Endothelial cell of umbilical vein (primary cell): ENCODE results near the gene P4HA3. TPM values are rescaled to one million over a fixed set of nuclear protein-coding genes. Genes with fewer than 3 reads are reported as not detected.

Experiments
- BruUV-seq: library from RNA; stranded (reverse); fragments of 400-500 nt; replicated peaks from 2 replicates; lab custom pipeline; 2021; lab: Mats Ljungman, UMichigan
- CTCF ChIA-PET: fragments of 300-600, 350-600 bp; sonication (Branson Sonifier 250); formaldehyde crosslinking; loops from one replicate; lab custom pipeline; 2021; ENCODE audit warnings: antibody characterized with exemption, inconsistent platforms; lab: Charles Lee
- POLR2A ChIA-PET: fragments of 300-600, 350-600 bp; sonication (Branson Sonifier 250); formaldehyde crosslinking; loops from one replicate; lab custom pipeline; 2021; ENCODE audit warnings: antibody characterized with exemption, inconsistent platforms; lab: Charles Lee
- DNase-seq: peaks from one replicate; pipeline ENCODE4 v3.0.0-alpha.2; 2011; ENCODE audit warnings: low read depth, low spot score
- FAIRE-seq: peaks from 2 replicates; lab custom pipeline; 2011; peaks lifted over from hg19 to GRCh38; lab: Jason Lieb, UNC
- H2AFZ ChIP-seq: 2 replicates; pipeline ENCODE4 v1.6.0; 2012; ENCODE audit warnings: low read depth, low read length, control low read depth, inconsistent platforms
- H3K27ac ChIP-seq: 2 replicates; pipeline ENCODE4 v1.5.1; 2011; ENCODE audit warnings: low read depth, mild to moderate bottlenecking, control low read depth, low read length, moderate library complexity; ENCODE audit not compliant: insufficient read depth
- H3K27me3 ChIP-seq, 2 experiments: 2 replicates each; pipeline versions ENCODE4 v1.6.0 to v1.6.1; 2011; ENCODE audit warnings: low read length in 2 of 2, mixed read lengths in 1 of 2; ENCODE audit not compliant: control insufficient read depth in 2 of 2, insufficient read depth in 2 of 2
- H3K36me3 ChIP-seq, 2 experiments: 2 replicates in 1 of 2; 3 replicates in 1 of 2; pipeline ENCODE4 v1.5.1; 2011; ENCODE audit warnings: low read length in 2 of 2, mild to moderate bottlenecking in 1 of 2, moderate library complexity in 1 of 2; ENCODE audit not compliant: control insufficient read depth in 2 of 2, insufficient read depth in 2 of 2; ENCODE audit errors: extremely low read depth in 1 of 2
- H3K4me1 ChIP-seq: 3 replicates; pipeline ENCODE4 v1.5.1; 2011; ENCODE audit warnings: mild to moderate bottlenecking, low read length; ENCODE audit not compliant: control insufficient read depth, insufficient read depth; ENCODE audit errors: extremely low read depth
- H3K4me2 ChIP-seq: 2 replicates; pipeline ENCODE4 v1.6.1; 2011; ENCODE audit warnings: low read length, control low read depth, mixed read lengths; ENCODE audit not compliant: insufficient read depth
- H3K4me3 ChIP-seq, 3 experiments: fragments of 200-600 bp in 1 of 3; sonication (generic), shearing (Covaris generic) in 1 of 3; replicated peaks in 1 of 3; 2 replicates each; pipeline ENCODE4 v1.5.1; 2011 to 2016; ENCODE audit warnings: control low read depth in 3 of 3, low read length in 3 of 3, mild to moderate bottlenecking in 2 of 3, inconsistent platforms in 1 of 3, low read depth in 1 of 3, moderate library complexity in 1 of 3; ENCODE audit not compliant: insufficient read depth in 1 of 3
- H3K79me2 ChIP-seq: 2 replicates; pipeline ENCODE4 v1.6.0; 2012; ENCODE audit warnings: low read length, inconsistent platforms; ENCODE audit not compliant: control insufficient read depth, insufficient read depth
- H3K9ac ChIP-seq: replicated peaks from 2 replicates; pipeline ENCODE3; 2011; ENCODE audit warnings: low read length, control low read depth; ENCODE audit not compliant: insufficient read depth; ENCODE audit errors: extremely low read depth
- H3K9me1 ChIP-seq: replicated peaks from 3 replicates; pipeline ENCODE4 v1.6.0; 2011; ENCODE audit warnings: mild to moderate bottlenecking, low read length; ENCODE audit not compliant: control insufficient read depth, insufficient read depth; ENCODE audit errors: extremely low read depth
- H3K9me3 ChIP-seq: replicated peaks from 2 replicates; pipeline ENCODE4 v1.5.1; 2012; ENCODE audit warnings: low read length, inconsistent platforms; ENCODE audit not compliant: control insufficient read depth, insufficient read depth
- H4K20me1 ChIP-seq: replicated peaks from 2 replicates; pipeline ENCODE3; 2011; ENCODE audit warnings: mild to moderate bottlenecking, low read length; ENCODE audit not compliant: control insufficient read depth, insufficient read depth; ENCODE audit errors: extremely low read depth
- CTCF ChIP-seq, 2 donors: IDR thresholded peaks; 1 replicate in 1 of 2; 2 replicates in 1 of 2; pipeline ENCODE4 v1.5.1; 2011; ENCODE audit warnings: low read length in 2 of 2, mild to moderate bottlenecking in 2 of 2, moderate library complexity in 2 of 2, control low read depth in 1 of 2, inconsistent platforms in 1 of 2, low read depth in 1 of 2; ENCODE audit not compliant: insufficient read depth in 1 of 2; ENCODE audit errors: extremely low read depth in 1 of 2
- EZH2 ChIP-seq: IDR thresholded peaks from 2 replicates; pipeline ENCODE4 v1.6.1; 2012; ENCODE audit warnings: borderline replicate concordance, low read depth, mild to moderate bottlenecking, moderate library complexity, low read length, inconsistent platforms; ENCODE audit not compliant: severe bottlenecking
- FOS ChIP-seq: IDR thresholded peaks from 2 replicates; pipeline ENCODE4 v1.6.1; 2011; ENCODE audit warnings: mild to moderate bottlenecking, low read length, moderate library complexity, borderline replicate concordance; ENCODE audit not compliant: insufficient read depth
- GATA2 ChIP-seq: IDR thresholded peaks from 2 replicates; pipeline ENCODE4 v1.7.0; 2011; ENCODE audit warnings: low read depth, mild to moderate bottlenecking, moderate library complexity, mixed read lengths, low read length; ENCODE audit not compliant: insufficient read length, insufficient read depth
- JUN ChIP-seq: IDR thresholded peaks from 2 replicates; pipeline ENCODE4 v1.6.1; 2011; ENCODE audit warnings: borderline replicate concordance, low read depth; ENCODE audit not compliant: insufficient read length, insufficient read depth
- MYC ChIP-seq: IDR thresholded peaks from one replicate; pipeline ENCODE4 v1.6.1; 2011; ENCODE audit warnings: mild to moderate bottlenecking, low read depth, low read length
- POLR2A ChIP-seq: IDR thresholded peaks from 2 replicates; pipeline ENCODE4 v1.6.1; 2012; ENCODE audit warnings: low read depth, mild to moderate bottlenecking, control low read depth, low read length
- POLR2AphosphoS5 ChIP-seq: IDR thresholded peaks from 2 replicates; pipeline ENCODE4 v1.6.1; 2012; ENCODE audit warnings: low read depth, mild to moderate bottlenecking, control low read depth, low read length, moderate library complexity; ENCODE audit not compliant: insufficient read depth
- dilution Hi-C: fragments of 300-500 bp; cut with MboI; formaldehyde crosslinking; loops from one replicate; pipeline ENCODE4 v1.15.0; 2019; ENCODE audit warnings: low sequenced_read_pairs; ENCODE audit not compliant: extremely low pct_ligation_motif_present
- intact Hi-C: fragments of 100-400 bp; cut with micrococcal nuclease; formaldehyde crosslinking; loops from one replicate; pipeline ENCODE4 v1.10.0; 2022
- polyA plus RNA-seq, 4 experiments: library from polyadenylated mRNA; depleted of rRNA in 3 of 4; stranded (reverse) in 3 of 4; unstranded in 1 of 4; fragments of >200 nt; gene quantifications; 2 replicates each; pipeline versions ENCODE4 v1.2.1 to v1.2.3, GENCODE V29; 2011 to 2012; ENCODE audit warnings: missing spikeins in 1 of 4
- total RNA-seq: library from RNA; stranded (reverse); gene quantifications from 2 replicates; pipeline ENCODE4 v1.2.3, GENCODE V29; 2021
- TF ChIP-seq, protein P1 (sequence below): IDR thresholded peaks from 2 replicates; pipeline ENCODE4 v1.6.1; 2011; ENCODE audit not compliant: insufficient read depth, insufficient read length

The P4HA3 gene
- total and polyA plus RNA-seq, 2 donors (not counting 3 experiments of a cell fraction or from before 2014, with no cell fraction given), result 26.9 to 40.0 TPM

- no peaks in the 10 kb centered on the region for H3K9me3 ChIP-seq
- H3K79me2 ChIP-seq, result no peaks in the 10 kb centered on the region
- H4K20me1 ChIP-seq, result no peaks in the 10 kb centered on the region
- H3K9ac ChIP-seq, result no peak overlapping the region
- H3K27ac ChIP-seq, result no peak overlapping the region
- H3K9me1 ChIP-seq, result no peaks in the 10 kb centered on the region
- no peak overlapping the region for H3K4me2 ChIP-seq
- no peak for TF ChIP-seq GATA2
- no peak for TF ChIP-seq MYC
- TF ChIP-seq, protein P1, sequence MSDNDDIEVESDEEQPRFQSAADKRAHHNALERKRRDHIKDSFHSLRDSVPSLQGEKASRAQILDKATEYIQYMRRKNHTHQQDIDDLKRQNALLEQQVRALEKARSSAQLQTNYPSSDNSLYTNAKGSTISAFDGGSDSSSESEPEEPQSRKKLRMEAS, result no peak
- no peak for TF ChIP-seq FOS
- TF ChIP-seq POLR2AphosphoS5, result no peak
- no peak for TF ChIP-seq CTCF (IDR thresholded peaks at IDR 0.05; ENCODE audit: extremely low read depth in 1 of 2, insufficient read depth in 1 of 2, low read depth in 1 of 2, low read length in 2 of 2)
- no peak for TF ChIP-seq POLR2A
- no peak for TF ChIP-seq EZH2
- TF ChIP-seq JUN, result no peak
- BruUV-seq, result no TSS peak
- no peaks in the 10 kb centered on the region for H3K27me3 ChIP-seq
- no peaks in the 10 kb centered on the region for H3K36me3 ChIP-seq
- ChIA-PET POLR2A (no interaction called here), CTCF (interaction anchor here (1.6 kb wide), 1 partner anchor 133 kb away, joined by 8 read pairs; no protein-coding TSS in a partner anchor)
- H3K4me3 ChIP-seq, result no peak overlapping the region
- no peak for FAIRE-seq
- DNase-seq, result no peak
- intact Hi-C loops (no loop called here), dilution Hi-C loops (no loop called here)
- H2AFZ ChIP-seq, result no peak overlapping the region
- peaks cover 33% of the 10 kb centered on the region for H3K4me1 ChIP-seq
Measured at GRCh38 chr11:74316772-74317505, 5.5 kb upstream of the P4HA3 start.
